HG03460 (cell line): ENCODE results near the gene LRP8.

Experiments
- ATAC-seq: cut with Tn5 transposase; IDR thresholded peaks from one replicate; pipeline ENCODE4 v1.9.1; 2021; ENCODE audit not compliant: unreplicated experiment

LRP8 gene

DNA sequence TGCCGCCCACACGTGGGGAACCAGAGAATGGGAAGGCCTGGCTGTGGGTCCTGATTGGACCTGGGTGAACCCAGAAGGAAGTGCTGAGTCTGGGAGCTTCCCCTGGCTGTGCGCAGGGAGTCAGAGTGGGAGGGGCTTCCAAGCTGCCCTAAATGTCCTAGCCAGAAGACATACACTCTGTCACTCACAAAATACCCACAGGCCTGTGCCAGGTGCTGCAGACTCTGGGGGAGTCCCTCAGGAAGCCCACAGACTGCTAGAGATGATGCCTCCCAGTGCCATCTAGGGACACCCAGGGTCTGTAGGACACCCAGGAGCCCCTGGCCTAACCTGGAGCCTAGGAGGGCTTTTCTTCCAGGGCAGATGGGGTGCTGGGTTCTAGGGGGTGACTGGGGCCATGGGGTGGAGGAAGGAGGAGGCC lies 33.7 kb upstream of the LRP8 start:
- no peak for ATAC-seq

GRCh38 chr1:53359934-53360276 lies 32.0 kb upstream of the LRP8 start:
- no peak for ATAC-seq

DNA sequence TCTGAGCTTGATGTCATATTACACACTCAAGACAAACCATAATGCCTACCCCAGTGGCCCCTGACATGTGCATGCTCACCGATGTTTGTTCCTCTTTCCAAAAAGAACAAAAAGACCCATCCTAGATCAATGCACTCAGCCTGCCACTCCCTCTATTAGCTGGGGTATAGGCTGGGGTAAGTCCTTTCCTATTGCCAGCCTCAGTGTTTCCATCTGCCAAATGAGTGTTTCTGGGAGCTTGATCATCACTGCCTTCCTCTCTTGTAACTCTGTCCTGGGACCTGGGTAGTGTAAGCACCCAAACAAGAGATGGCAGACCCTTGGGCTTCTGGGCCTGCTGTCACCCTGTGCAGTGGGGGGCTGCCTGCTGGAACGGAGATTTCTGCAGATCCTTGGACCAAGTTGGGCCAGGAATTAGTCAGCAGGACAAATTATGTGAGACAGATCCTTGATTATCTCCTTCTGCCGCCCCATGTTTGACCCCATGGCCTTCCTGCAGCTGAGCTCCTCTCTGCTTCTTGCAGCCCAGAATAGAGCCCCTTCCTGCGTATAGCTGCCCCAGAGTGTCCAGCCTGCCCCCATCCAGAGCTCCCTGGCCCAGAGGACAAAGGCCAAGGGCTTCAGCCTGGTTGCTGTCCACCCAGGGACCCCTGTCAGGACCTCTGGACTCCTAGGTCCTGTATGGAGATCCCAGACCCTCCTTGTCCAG lies 31.5 kb upstream of the LRP8 start:
- ATAC-seq: no peak

DNA sequence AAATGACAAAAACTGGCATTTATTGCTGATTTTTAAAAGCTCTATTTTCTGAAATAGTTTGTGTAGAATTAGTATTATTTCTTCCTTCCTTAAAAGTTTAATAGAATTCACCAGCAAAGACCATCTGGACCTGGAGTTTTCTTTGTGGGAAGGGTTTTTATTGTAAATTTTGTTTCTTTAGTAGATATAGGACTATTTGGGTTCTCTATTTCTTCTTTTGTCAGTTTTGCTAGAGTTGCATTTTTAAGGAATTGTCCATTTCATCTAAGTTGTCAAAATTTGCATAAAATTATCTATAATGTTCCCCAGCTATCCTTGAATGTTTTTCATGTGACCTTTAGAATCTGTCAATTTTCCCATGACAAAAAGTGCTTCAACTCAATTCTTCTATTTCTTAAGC lies 28.8 kb upstream of the LRP8 start:
- ATAC-seq: no peak

DNA sequence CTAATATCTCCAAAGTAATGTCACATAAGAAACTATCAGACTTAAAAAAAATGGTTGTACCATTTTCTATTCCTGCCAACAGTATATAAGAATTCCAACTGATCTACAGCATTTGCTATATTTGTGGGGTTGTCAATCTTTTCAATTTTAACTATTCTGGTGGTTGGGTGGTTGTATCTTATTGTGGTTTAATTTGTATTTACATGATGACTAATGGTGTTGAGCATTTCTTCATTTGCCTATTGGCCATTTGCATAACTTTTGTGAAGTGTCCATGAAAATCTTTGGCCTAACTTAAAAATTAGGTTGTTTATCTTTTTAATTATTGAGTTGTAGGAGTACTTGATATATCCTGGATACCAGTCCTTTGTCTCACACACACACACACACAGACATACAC lies 26.2 kb upstream of the LRP8 start:
- no peak for ATAC-seq

GRCh38 chr1:53352561-53352960 lies 24.7 kb upstream of the LRP8 start:
- no peak for ATAC-seq

- no peak for ATAC-seq
Observed at GRCh38 chr1:53350853-53351767, 23.2 kb upstream of the LRP8 start.

DNA sequence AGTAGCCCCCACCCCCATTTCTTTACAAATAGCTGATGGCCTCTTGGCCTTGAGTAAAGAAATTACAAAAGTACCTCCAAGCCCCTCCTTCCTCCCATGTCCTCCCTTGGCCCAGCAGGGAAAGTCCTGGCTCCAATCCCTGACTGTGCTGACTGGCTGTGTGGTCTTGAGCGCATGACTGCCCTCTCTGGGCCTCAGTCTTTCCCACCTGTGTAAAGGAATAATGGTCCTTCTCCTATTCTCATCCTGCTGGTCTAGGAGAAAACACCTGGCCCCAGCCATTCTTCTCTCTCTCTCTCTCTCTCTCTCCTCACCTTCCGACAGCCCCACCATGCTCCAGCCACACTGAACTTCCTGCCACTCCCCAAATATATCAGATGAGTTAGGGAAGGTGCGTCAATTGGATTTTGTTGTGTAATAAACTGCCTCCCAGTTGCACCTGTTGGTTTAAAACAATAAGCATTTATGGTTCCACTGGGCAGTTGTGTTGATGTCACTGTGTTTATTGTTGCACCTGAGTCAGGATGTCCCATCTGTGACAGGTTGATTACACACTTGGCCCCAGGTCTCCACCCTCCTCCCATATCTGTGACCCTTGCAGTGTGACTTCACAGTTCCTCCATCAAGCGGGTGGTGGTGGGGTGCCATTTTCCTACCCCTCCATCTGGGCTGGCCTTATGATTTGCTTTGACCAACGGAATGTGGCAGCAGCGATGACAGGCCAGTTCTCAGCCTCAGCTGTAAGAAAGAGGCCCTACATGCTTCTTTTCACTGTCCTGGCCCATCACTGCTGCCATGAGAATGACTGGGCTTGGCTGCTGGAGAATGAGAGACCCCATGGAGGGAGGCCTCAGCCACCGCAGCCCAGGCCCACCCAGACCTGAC lies 22.3 kb upstream of the LRP8 start:
- ATAC-seq: no peak

DNA sequence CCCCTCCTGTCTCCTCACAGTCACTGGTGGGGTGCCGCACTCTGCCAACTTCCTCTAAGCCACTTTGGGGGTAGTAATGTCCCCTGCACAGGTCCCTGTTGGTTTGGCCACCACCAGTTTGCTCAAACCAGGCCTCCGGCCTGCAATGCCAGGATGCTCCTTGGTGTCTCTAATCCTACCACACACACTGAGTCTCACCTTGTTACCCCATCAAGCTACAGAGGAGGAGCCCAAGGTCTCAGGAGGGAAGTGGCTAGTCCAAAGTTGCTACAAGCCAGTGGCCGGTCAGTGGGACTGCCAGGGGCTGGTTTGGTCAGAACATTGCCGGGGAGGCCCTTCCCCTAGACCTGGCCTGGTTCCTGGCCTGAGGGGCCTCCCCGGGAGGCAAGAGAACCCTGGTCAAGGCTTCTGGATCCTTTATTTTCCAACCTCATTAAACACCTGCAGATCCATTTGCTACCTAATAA lies 21.5 kb upstream of the LRP8 start:
- no peak for ATAC-seq

- no peak for ATAC-seq
Observed at GRCh38 chr1:53348486-53349368, 20.9 kb upstream of the LRP8 start.

- ATAC-seq: no peak
Observed at GRCh38 chr1:53346814-53347176, 18.9 kb upstream of the LRP8 start.

GRCh38 chr1:53345996-53346813 lies 18.3 kb upstream of the LRP8 start:
- no peak for ATAC-seq

DNA sequence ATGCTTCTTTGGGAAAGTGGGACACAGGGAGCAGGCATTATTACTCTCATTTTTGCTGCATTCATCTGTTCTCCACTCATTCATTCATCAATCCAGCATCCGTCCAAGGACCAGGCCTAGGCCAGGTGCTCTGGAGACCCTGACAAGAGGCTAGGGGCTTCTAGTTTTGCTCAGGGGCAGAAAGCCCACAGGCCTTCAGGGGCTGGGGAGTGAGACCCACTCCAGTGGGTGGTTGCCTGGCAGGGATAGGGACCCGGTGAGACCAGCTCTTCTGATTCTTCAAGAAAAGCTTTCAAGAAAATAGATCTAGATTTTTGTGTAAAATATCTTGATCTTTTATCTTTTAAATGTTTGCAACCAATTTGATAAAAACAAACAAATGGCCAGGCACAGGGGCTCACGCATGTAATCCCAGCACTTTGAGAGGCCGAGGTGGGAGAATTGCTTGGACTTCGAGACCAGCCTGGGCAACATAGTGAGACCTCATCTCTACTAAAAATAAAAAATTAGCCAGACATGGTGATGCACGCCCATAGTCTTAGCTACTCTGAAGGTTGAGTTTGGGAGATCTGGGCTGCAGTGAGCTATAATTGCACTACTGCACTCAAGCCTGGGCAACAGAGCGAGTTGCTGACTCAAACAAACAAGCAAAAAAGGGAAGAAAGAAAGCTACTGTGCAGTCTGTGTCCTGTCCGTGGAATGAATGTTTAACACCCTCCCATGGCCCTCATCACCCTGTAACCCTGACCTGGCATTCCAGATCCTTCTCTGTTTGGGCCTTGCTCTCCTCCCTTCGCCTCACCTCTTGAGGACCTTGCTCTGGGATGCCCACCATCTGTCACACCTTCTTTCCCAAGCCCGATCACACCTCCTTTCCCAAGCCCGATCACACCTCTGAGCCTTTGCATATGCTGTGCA lies 17.3 kb upstream of the LRP8 start:
- ATAC-seq: no peak

DNA sequence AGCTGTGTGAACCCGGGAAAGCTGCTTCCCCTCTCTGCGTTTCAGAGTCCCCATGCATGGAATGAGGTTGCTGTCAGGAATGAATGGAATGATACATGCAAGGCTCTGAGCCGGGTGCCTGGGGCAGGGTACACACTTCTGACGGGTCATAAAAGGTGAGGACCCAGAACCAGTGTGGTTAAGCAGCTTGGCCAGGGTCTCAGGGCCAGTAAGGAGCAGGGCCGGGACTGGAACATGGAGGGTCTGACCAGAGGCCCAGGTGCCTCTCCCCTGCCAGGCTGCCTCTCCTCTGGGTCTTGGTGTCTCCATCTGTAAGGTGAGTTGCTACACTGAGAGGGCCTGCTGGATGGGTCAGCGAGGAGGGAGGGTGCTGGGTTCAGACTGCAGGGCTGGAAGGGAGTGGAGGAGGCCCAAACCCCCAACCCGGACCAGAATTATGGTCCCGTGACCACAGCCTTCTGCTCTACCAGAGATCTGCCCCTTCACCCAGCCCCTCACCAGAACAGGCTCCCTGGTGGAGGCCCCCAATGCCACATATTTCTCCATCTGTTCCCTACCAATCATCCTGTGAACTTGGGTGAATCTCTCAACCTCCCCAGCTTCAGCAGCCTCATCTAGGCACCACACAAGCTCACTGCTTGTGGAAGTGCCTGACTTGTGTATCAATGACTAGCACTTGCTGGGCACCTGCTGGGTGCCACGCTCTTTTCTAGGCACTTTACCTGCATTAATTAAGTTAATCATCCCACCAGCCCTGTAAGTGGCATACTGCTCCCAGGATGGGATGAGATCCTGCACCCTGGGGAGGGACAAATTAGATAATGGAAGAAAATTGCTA lies 16.2 kb upstream of the LRP8 start:
- no peak for ATAC-seq

DNA sequence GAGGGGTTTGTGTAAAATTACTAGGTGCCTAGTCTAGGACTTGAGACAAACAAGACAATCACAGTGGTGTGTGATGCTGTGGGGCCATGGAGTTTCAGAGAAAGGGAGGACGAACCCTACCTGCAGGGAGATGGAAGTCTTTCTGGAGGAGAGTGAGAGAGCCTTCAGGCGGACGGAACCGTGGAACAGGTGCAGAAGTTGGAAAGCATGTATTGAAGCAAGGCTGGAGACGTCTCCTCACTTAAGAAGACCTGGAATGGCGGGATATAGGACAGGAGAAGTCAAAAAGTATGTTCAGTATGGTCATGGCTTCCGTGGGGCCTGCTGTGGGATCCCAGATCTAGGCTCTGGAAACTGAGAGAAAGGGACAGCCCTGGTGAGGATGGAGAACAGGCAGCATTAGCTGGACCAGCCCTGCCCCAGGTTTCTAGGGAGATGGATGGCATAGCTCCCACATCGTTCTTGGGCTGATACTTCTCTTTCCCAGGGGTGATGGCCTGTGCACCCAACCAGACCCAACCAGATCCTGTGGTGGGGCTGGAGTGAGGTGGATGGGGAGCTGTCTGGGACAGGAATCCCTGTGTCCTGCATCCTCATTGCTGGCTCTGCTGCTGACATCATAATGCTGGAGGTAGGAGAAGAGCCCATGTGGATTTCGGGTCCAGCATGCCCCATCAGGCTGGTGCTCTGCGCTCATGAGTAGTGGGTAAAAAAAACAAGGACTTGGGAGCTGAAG lies 15.0 kb upstream of the LRP8 start:
- no peak for ATAC-seq

- no peak for ATAC-seq
Observed at GRCh38 chr1:53341961-53342707, 14.3 kb upstream of the LRP8 start.
